ENCODE measurements around the gene RAB15. TPM values are rescaled to one million over a fixed set of nuclear protein-coding genes. Genes with fewer than 3 reads are reported as not detected.

Gene RAB15
- total RNA-seq, 4 donors from 2014 or later: 9.6 to 17.0 (median 15.1) TPM

DNA sequence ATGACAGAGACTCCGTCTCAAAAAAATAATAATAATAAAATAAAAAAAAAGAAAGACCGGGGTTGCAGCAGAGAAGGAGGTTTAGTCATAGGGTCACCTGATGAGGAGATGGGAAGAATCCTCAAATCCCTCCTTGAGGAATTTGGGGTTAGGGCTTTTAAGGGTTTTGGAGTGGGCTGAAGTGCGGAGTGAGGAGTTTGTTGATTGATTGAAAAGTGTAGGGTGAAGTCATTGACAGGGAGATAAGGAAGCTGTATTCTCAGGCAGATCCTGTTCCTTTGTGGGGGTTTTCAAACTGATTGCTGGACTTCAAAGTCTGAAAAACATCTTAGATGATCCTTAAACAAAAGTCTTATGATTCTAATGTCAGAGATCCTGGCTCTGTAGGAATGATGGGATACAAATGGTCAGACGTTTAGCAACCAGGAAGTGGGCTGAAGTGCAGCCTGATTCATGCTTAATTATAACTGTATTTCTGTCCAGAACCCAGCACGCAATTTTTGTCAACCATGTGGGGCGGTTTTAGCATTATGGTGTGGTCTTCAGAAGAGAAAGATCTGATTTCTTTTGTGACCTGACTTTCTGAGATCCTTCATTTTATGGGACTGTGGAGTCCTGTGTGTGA is 30.6 kb upstream of the RAB15 start:
- no peaks in the 10 kb centered on the region for H3K27me3 ChIP-seq
- H3K9me3 ChIP-seq: no peaks in the 10 kb centered on the region
- H3K4me3 ChIP-seq: no peak overlapping the region
- no peak for DNase-seq (ENCODE audit: low spot score in 2 of 2)
- no peak for TF ChIP-seq POLR2A (IDR thresholded peaks at IDR 0.05)
- TF ChIP-seq POLR2AphosphoS5 (IDR thresholded peaks at IDR 0.05): no peak
- TF ChIP-seq, protein P1, sequence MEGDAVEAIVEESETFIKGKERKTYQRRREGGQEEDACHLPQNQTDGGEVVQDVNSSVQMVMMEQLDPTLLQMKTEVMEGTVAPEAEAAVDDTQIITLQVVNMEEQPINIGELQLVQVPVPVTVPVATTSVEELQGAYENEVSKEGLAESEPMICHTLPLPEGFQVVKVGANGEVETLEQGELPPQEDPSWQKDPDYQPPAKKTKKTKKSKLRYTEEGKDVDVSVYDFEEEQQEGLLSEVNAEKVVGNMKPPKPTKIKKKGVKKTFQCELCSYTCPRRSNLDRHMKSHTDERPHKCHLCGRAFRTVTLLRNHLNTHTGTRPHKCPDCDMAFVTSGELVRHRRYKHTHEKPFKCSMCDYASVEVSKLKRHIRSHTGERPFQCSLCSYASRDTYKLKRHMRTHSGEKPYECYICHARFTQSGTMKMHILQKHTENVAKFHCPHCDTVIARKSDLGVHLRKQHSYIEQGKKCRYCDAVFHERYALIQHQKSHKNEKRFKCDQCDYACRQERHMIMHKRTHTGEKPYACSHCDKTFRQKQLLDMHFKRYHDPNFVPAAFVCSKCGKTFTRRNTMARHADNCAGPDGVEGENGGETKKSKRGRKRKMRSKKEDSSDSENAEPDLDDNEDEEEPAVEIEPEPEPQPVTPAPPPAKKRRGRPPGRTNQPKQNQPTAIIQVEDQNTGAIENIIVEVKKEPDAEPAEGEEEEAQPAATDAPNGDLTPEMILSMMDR (IDR thresholded peaks at IDR 0.05): no peak
- no peak for TF ChIP-seq EP300 (IDR thresholded peaks at IDR 0.05)
- peaks cover 30% of the 10 kb centered on the region for H3K4me1 ChIP-seq
- WGBS: 69% methylated on average over 6 of the region's 6 CpGs
- H3K36me3 ChIP-seq: no peaks in the 10 kb centered on the region
- H3K27ac ChIP-seq: no peak overlapping the region

DNA sequence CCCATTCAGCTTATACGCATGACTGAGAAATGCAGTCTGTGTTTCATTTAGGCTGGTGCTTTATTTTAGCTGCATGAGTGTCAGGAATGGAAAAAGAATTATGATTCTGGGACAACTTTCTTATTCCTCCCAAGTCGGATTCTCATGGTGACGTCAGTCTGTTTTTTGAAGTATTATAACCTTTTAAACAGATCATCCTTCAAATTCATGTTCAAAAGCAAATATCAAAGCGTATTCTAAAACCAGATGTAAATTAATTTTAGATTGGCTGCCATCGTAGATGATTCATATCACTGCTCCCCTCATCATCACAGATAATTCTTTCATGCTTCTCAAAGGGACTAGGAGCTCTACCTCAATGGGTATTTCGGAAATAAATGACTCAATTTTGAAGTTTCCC is 29.6 kb upstream of the RAB15 start:
- WGBS: 71% methylated on average over 6 of the region's 6 CpGs
- no peaks in the 10 kb centered on the region for H3K27me3 ChIP-seq
- TF ChIP-seq EP300 (IDR thresholded peaks at IDR 0.05): no peak
- no peak for TF ChIP-seq POLR2AphosphoS5 (IDR thresholded peaks at IDR 0.05)
- TF ChIP-seq, protein P1 (IDR thresholded peaks at IDR 0.05): no peak
- no peak for TF ChIP-seq POLR2A (IDR thresholded peaks at IDR 0.05)
- H3K9me3 ChIP-seq: no peaks in the 10 kb centered on the region
- DNase-seq (ENCODE audit: low spot score in 2 of 2): no peak
- H3K27ac ChIP-seq: no peak overlapping the region
- no peaks in the 10 kb centered on the region for H3K36me3 ChIP-seq
- H3K4me1 ChIP-seq: peaks cover 35% of the 10 kb centered on the region
- no peak overlapping the region for H3K4me3 ChIP-seq

DNA sequence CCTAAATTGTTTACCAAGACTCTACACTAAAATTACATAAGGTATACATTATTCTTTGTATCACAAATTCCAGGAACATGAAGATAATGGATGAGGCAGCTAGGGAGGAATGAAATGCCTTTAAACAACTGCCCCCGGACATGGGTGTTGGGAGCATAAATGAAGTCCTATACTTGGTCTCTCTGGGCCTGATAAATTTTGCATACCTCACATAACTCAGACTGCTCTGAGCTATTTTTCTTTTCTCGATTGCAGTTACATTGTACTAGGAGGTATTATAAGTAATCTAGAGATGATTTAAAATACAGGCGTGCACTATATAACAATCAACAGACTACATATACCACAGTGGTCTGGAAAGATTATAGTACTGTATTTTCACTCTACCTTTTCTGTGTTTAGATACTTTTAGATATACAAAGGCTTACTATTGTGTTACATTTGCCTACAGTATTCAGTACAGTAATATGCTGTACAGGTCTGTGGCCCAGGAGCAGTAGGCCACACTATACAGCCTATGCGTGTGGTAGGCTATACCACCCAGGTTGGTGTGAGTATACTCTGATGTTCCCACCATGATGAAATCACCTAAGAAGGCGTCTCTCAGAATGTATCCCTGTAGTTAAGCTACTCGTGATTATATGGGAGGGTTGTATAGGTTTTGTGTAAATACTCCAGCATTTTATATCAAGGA is 28.9 kb upstream of the RAB15 start:
- Histone ChIP-seq H3K36me3 (no peaks in the 10 kb centered on the region), H3K27me3 (no peaks in the 10 kb centered on the region), H3K9me3 (no peaks in the 10 kb centered on the region), H3K4me1 (peaks cover 35% of the 10 kb centered on the region), H3K4me3 (no peak overlapping the region), H3K27ac (no peak overlapping the region)
- TF ChIP-seq, protein P1 (IDR thresholded peaks at IDR 0.05): no peak
- no peak for TF ChIP-seq POLR2AphosphoS5 (IDR thresholded peaks at IDR 0.05)
- no peak for TF ChIP-seq EP300 (IDR thresholded peaks at IDR 0.05)
- no peak for TF ChIP-seq POLR2A (IDR thresholded peaks at IDR 0.05)
- no peak for DNase-seq (ENCODE audit: low spot score in 2 of 2)
- 85% methylated on average over 6 of the region's 6 CpGs for WGBS

DNA sequence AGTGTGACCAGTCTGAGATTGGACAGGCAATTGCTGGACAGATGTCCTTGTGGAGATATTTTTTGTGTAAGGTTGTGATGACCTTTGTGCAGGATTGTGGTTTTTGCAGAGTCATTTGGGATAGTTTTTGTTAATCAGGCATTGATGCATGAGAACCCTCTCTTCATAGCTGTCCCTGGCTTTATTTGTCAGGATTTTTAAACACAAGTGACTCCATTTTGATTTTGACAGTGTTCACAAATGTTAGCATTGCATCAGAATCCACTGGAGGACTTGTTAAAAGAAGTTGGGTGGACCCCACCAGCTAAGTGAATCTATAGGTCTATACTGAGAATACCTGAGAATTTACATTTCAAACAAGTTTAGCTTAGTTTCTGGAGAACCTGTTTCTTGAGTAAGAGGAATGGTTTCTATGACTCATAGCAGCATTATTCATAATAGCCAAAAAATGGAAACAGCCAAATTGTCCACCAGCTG is 26.4 kb upstream of the RAB15 start:
- Histone ChIP-seq H3K4me3 (no peak overlapping the region), H3K27me3 (no peaks in the 10 kb centered on the region), H3K4me1 (peaks cover 32% of the 10 kb centered on the region), H3K9me3 (no peaks in the 10 kb centered on the region), H3K27ac (peak overlapping the region; percentile 66), H3K36me3 (no peaks in the 10 kb centered on the region)
- DNase-seq (ENCODE audit: low spot score in 2 of 2): no peak
- TF ChIP-seq POLR2AphosphoS5 (IDR thresholded peaks at IDR 0.05) (no peak), POLR2A (IDR thresholded peaks at IDR 0.05) (no peak), EP300 (IDR thresholded peaks at IDR 0.05) (no peak)
- TF ChIP-seq, protein P1 (IDR thresholded peaks at IDR 0.05): no peak

DNA sequence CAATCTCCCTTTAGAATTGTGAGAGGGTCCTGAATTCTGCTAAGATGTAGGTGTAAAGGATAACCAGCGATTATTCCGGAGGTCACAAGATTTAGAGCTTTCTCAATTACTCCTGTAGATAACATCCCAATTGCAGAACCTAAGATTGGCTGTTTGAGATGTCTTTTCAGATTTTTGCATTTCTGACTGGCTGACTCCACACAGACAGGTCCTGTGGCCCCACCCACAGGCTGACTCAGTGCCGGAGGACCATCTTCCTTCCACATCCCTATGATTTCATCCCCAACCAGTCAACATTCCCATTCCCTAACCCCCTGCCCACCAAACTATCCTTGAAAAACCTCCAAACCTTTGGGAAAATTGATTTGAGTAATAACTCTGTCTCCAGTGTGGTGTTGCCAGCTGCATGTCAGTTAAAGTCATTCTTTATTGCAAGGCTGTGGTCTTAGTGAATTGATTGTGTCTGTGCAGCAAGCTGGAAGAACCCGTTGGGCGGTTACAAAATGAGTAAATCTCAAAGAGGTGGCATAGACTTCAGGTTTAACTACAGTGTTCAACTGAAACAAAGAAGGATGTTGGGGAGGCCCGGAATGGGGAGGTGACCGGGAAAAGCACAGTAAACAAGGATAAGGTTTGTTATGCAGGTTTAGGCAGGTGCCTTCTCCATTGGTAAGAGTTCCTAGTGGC is 25.1 kb upstream of the RAB15 start:
- WGBS: 67% methylated on average over 7 of the region's 7 CpGs

More for the DNA sequence above, 25.1 kb upstream of the RAB15 start:
- Histone ChIP-seq H3K27ac (peak overlapping the region; percentile 66), H3K4me3 (no peak overlapping the region), H3K27me3 (no peaks in the 10 kb centered on the region), H3K36me3 (no peaks in the 10 kb centered on the region), H3K4me1 (peaks cover 32% of the 10 kb centered on the region), H3K9me3 (no peaks in the 10 kb centered on the region)
- DNase-seq (ENCODE audit: low spot score in 2 of 2): no peak
- peak in 1 of 3 donors; percentile 26 for TF ChIP-seq POLR2AphosphoS5 (IDR thresholded peaks at IDR 0.05)
- TF ChIP-seq EP300 (IDR thresholded peaks at IDR 0.05): no peak

Measured in suprapubic skin (tissue), 4 donors.